Bronchial epithelial cell (primary cell): ENCODE measurements around the gene RBFA. TPM values are rescaled to one million over a fixed set of nuclear protein-coding genes. Genes with fewer than 3 reads are reported as not detected.
A peak's percentile ranks its signal among the peaks of the same experiment; 100 is the strongest.

Experiments used
- DNase-seq: peaks from one replicate; pipeline ENCODE4 v3.0.0-alpha.2; 2010; ENCODE audit warnings: low read depth
- FAIRE-seq: peaks from 2 replicates; lab custom pipeline; 2011; peaks lifted over from hg19 to GRCh38; lab: Jason Lieb, UNC
- H3K27me3 ChIP-seq: 2 replicates; pipeline ENCODE4 v1.5.1; 2011; ENCODE audit warnings: low read length; ENCODE audit not compliant: control insufficient read depth, insufficient read depth
- H3K36me3 ChIP-seq: 2 replicates; pipeline ENCODE4 v1.5.1; 2011; ENCODE audit warnings: low read length; ENCODE audit not compliant: control insufficient read depth, insufficient read depth
- H3K4me3 ChIP-seq: 2 replicates; pipeline ENCODE4 v1.5.1; 2011; ENCODE audit warnings: mild to moderate bottlenecking, low read depth, low read length, control low read depth
- total RNA-seq: library from RNA; depleted of rRNA; stranded (reverse); fragments of >200 nt; gene quantifications from 2 replicates; pipeline ENCODE4 v1.2.1, GENCODE V29; 2014
- TF ChIP-seq, protein P1 (sequence below): IDR thresholded peaks from 2 replicates; pipeline ENCODE4 v1.5.1; 2011; ENCODE audit warnings: mild to moderate bottlenecking, moderate library complexity, low read length, control low read depth, inconsistent platforms; ENCODE audit not compliant: insufficient read depth, severe bottlenecking

The RBFA gene, protein sequence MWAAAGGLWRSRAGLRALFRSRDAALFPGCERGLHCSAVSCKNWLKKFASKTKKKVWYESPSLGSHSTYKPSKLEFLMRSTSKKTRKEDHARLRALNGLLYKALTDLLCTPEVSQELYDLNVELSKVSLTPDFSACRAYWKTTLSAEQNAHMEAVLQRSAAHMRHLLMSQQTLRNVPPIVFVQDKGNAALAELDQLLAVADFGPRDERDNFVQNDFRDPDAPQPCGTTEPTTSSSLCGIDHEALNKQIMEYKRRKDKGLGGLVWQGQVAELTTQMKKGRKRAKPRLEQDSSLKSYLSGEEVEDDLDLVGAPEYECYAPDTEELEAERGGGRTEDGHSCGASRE
- total RNA-seq = 30.0 and 43.2 TPM in 2 replicates

DNA sequence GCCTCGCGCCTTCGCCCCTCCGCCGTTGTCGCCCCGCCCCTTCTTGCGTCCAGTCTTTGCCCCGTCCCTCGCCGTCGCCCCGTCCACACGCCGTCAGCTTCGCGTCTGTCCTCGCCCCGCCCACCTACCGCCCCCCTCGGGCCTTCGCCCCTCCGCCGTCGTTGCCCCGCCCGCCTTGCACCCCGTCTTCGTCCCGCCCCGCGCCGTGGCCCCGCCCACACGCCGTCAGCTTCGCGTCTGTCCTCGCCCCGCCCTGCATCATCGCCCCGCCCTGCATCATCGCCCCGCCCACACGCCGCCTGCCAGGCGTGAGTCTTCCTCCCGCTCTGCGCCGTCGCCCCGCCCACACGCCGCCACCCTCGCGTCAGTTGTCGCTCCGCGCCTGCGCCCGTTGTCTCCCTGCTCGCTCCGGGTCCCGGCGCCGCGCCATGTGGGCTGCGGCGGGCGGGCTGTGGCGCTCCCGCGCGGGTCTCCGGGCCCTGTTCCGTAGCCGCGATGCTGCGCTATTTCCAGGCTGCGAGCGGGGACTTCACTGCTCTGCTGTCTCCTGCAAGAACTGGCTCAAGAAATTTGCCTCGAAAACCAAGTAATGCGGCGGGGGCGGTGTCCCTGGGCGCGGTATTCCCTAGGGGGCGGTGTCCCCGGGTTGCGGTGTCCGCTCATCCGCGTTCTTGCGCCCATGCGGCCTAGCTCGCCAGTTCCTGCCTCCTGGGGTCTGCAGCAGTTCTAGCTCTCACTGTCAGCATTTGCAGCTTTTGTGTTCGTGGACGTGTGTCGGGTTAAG lies at the start of gene RBFA:
Gene RBFA (plus strand): TSS at position 367 of the 784 bp plus-strand sequence. CDS start 62 bp downstream, at position 429.
- H3K27me3 ChIP-seq = no peaks in the 10 kb centered on the region
- no peak for FAIRE-seq
- TF ChIP-seq, protein P1, sequence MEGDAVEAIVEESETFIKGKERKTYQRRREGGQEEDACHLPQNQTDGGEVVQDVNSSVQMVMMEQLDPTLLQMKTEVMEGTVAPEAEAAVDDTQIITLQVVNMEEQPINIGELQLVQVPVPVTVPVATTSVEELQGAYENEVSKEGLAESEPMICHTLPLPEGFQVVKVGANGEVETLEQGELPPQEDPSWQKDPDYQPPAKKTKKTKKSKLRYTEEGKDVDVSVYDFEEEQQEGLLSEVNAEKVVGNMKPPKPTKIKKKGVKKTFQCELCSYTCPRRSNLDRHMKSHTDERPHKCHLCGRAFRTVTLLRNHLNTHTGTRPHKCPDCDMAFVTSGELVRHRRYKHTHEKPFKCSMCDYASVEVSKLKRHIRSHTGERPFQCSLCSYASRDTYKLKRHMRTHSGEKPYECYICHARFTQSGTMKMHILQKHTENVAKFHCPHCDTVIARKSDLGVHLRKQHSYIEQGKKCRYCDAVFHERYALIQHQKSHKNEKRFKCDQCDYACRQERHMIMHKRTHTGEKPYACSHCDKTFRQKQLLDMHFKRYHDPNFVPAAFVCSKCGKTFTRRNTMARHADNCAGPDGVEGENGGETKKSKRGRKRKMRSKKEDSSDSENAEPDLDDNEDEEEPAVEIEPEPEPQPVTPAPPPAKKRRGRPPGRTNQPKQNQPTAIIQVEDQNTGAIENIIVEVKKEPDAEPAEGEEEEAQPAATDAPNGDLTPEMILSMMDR = peak; percentile 62

DNA sequence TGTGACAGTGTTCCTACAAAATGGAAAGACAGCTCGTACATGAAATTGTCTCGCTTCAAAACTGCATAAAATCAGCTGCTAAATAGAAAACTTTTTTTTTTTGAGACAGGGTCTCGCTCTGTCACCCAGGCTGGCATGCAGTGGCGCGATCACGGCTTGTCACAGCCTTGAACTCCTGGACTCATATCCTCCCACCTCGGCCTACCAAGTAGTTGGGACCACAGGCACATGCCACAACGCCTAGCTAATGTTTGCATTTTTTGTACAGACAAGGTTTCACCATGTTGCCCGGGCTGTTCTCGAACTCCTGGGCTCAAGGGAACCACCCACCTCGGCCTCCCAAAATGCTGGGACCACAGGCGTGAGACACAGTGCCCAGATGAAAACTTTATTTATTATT lies 49.1 kb upstream of the RBFA start:
- no peak for FAIRE-seq
- H3K27me3 ChIP-seq = no peaks in the 10 kb centered on the region
- DNase-seq = no peak
- peaks cover 9% of the 10 kb centered on the region for H3K36me3 ChIP-seq
- no peak overlapping the region for H3K4me3 ChIP-seq
- TF ChIP-seq, protein P1 = no peak

More for the DNA sequence above, at the start of gene RBFA:
- H3K36me3 ChIP-seq = peaks cover 3% of the 10 kb centered on the region
- H3K4me3 ChIP-seq = peak within 1 kb of the TSS; percentile 77
- DNase-seq = peak; percentile 87

DNA sequence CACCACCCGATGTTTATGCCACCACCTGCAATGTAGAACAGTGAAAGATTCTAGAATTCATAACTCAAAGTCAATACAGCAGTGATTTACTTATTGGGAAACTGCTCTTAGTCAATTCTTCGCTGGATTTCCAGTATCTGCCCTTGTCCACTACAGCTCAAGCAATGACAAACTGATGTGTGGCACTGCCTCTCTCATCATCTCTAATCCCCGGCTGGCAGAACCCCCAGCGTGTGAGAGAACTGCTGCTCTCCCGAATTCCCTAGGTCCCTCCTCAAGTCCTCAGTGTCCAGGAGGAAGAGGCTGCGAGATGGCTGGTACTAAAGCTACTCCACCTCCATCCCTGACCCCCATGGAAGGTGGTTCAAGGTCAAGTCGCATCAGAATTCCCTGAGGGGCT lies 47.5 kb upstream of the RBFA start:
- no peaks in the 10 kb centered on the region for H3K27me3 ChIP-seq
- FAIRE-seq = no peak
- peaks cover 9% of the 10 kb centered on the region for H3K36me3 ChIP-seq
- TF ChIP-seq, protein P1 = no peak
- H3K4me3 ChIP-seq = peak overlapping the region; percentile 98
- DNase-seq = no peak

DNA sequence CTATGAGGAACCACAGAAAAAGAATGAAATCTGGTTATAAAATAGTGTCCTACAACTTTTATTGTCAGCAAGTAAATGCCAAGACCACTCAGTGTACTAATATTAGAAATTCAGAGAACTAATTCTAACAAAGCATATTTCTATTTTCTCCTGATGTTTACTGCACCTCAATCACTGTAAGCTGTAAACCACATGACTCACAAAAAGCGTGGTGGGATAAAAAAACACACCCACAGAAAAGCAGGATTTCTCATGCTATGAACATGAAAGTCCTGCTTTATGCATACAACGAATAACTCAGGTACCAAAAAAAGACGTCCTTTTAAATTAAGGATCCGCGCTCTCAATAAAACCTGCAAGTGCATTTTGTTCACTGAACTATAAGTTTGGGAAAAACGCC lies 46.7 kb upstream of the RBFA start:
- Histone ChIP-seq H3K27me3 (no peaks in the 10 kb centered on the region), H3K36me3 (peaks cover 5% of the 10 kb centered on the region), H3K4me3 (peak overlapping the region; percentile 98)
- FAIRE-seq (no peak), DNase-seq (peak; percentile 52)
- TF ChIP-seq, protein P1 = no peak

DNA sequence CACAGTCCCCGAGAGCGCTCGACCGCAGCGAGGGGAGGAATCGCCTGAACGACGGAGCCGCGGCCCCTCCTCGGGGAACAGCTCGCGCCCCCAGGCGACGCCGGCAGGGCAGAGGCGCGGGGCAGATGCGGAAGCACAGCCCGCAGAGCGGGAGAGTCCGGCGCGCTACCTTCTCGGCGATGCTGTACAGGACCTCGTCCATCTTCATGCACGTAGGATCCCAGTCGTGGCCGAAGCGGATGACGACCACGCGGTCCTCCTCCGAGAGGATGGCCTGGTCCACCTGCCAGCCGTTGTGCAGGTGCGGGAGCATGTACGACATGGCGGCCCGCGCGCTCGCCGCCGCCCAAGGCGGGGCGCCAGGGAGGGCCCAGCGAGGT lies 46.2 kb upstream of the RBFA start:
- DNase-seq (peak; percentile 35), FAIRE-seq (no peak)
- Histone ChIP-seq H3K4me3 (peak overlapping the region; percentile 98), H3K36me3 (peaks cover 3% of the 10 kb centered on the region), H3K27me3 (no peaks in the 10 kb centered on the region)
- TF ChIP-seq, protein P1 = peak; percentile 31
